Neutrophil (primary cell): ENCODE measurements around the gene SLC12A8.

Source experiments
- H3K27ac ChIP-seq: fragments of 200-600 bp; sonication (generic); 2 replicates; pipeline ENCODE4 v1.5.1; 2016; ENCODE audit warnings: mild to moderate bottlenecking, moderate library complexity
- H3K27me3 ChIP-seq: fragments of 200-600 bp; sonication (generic); 2 replicates; pipeline ENCODE4 v1.6.0; 2016; ENCODE audit warnings: mild to moderate bottlenecking
- H3K36me3 ChIP-seq: fragments of 200-600 bp; sonication (generic); 2 replicates; pipeline ENCODE4 v1.5.1; 2017
- H3K4me1 ChIP-seq, 2 experiments: fragments of 200-600 bp in 1 of 2; sonication (generic) in 1 of 2; 1 replicate in 1 of 2; 2 replicates in 1 of 2; pipeline versions ENCODE4 v1.5.1 to v1.6.1; 2013 to 2016; ENCODE audit warnings: low read depth in 1 of 2, low read length in 1 of 2, mild to moderate bottlenecking in 1 of 2, moderate library complexity in 1 of 2; ENCODE audit not compliant: control insufficient read depth in 1 of 2, insufficient read depth in 1 of 2
- H3K4me3 ChIP-seq, 2 experiments: fragments of 200-600 bp in 1 of 2; sonication (generic) in 1 of 2; 1 replicate in 1 of 2; 2 replicates in 1 of 2; pipeline ENCODE4 v1.5.1; 2013 to 2016; ENCODE audit warnings: low read depth in 1 of 2, low read length in 1 of 2, mild to moderate bottlenecking in 1 of 2, moderate library complexity in 1 of 2
- H3K9me3 ChIP-seq: fragments of 200-600 bp; sonication (generic); 2 replicates; pipeline ENCODE4 v1.5.1; 2016
- CTCF ChIP-seq: fragments of 200-600 bp; sonication (generic); IDR thresholded peaks from 2 replicates; pipeline ENCODE4 v1.5.1; 2016; ENCODE audit warnings: antibody characterized with exemption

The SLC12A8 gene

DNA sequence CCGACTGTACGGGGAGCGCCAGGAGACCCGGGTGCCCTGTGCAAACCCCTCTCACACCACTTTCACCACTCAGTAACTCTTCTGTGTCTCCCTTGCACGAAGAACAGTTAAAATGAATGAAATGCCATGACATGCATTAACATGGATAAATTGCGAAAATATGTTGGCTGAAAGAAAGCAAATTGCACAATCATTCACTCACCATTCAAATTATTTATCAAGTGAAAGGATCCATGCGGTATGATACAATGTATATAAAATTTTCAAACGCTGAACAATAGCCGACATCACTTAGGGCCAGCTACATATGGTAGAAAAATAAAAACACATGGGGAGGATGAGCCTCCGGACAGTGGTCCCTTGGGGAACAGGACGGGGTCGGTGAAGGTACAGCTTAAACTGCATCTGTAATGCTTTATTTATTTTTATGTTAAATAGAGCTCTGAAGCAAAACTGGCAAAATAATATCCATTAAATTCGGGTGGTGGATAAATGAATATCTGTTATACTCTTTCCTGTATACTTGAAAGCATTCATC, 45.9 kb downstream of the SLC12A8 start:
- H3K4me1 ChIP-seq: peaks cover 16% of the 10 kb centered on the region in 2 experiments
- no peaks in the 10 kb centered on the region for H3K36me3 ChIP-seq
- no peak overlapping the region for H3K4me3 ChIP-seq
- no peaks in the 10 kb centered on the region for H3K27me3 ChIP-seq
- H3K27ac ChIP-seq: no peak overlapping the region
- no peak for TF ChIP-seq CTCF
- H3K9me3 ChIP-seq: no peaks in the 10 kb centered on the region

DNA sequence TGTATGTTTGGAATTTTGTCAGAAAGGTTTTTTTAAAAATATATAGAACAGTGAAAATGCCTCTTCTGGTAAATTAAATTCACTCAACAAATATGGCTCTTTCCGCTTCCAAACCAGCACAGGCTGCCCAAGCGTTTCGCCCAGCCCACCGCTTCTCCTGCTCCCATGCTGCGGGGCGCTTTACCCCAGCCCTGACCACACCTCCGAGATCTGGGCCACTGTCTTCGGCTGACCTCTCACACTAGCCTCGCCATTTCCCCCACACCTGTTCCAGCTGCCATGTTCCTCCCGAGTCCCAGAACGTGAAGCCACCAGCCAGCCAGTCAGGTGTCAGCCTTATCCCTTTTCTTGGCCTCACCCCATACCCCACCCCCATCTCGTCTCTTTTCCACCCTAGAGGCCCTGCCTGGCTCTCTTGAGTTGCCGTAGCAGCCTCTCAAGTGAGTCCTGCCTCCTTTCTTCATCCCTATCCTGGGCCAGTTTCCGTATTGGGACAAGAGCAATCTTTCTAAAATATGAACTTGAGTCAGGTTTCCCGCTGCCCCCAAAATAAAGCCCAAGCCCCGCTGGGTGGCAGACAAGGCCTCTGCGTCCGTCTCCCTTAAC, 46.5 kb downstream of the SLC12A8 start:
- Histone ChIP-seq H3K9me3 (no peaks in the 10 kb centered on the region), H3K27me3 (peaks cover 3% of the 10 kb centered on the region), H3K4me3 (no peak overlapping the region), H3K36me3 (no peaks in the 10 kb centered on the region), H3K4me1 (peaks cover 20 to 22% of the 10 kb centered on the region in 2 experiments), H3K27ac (no peak overlapping the region)
- TF ChIP-seq CTCF: no peak

DNA sequence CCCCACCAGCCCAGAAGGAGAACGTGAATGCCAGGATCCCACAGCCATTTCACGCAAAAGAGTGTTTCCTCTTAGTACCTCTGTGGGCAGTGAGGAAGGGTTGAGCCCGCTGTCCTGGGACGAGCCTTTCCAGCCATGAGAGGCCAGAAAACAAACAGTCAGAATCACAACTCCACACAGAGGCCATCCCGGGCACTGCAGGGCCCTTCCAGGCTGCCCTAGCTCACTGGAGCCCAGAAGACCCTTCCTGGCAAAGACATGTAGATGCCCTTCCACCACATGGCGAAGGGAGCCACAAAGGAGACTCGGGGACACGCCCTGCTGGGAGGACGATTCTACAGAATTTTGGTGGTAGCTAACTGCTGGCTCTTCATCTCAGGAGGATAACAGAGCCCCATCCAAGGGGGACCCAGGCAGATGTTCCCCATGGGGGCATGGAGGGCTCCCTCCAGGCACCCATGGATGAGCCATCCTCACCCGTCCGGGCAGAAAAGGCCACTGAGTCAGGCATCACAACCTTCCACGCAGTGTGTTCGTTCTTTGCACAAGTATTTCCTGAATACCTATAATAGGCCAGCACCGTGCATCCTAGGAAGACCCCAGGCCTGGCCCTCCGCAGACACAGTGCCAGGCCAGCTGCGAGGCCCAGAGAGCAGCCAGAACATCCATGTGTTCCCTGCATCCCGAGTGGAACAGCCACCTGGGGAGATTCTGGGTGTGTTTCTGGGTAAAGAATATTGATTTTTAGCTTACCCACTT, 47.2 kb downstream of the SLC12A8 start:
- no peak for TF ChIP-seq CTCF
- Histone ChIP-seq H3K4me1 (peaks cover 20 to 22% of the 10 kb centered on the region in 2 experiments), H3K27ac (no peak overlapping the region), H3K4me3 (no peak overlapping the region), H3K9me3 (no peaks in the 10 kb centered on the region), H3K36me3 (no peaks in the 10 kb centered on the region), H3K27me3 (peaks cover 5% of the 10 kb centered on the region)

GRCh38 chr3:125163739-125164601, 48.6 kb downstream of the SLC12A8 start:
- no peak overlapping the region for H3K4me3 ChIP-seq
- no peaks in the 10 kb centered on the region for H3K36me3 ChIP-seq
- H3K4me1 ChIP-seq: peaks cover 20 to 22% of the 10 kb centered on the region in 2 experiments
- no peaks in the 10 kb centered on the region for H3K9me3 ChIP-seq
- TF ChIP-seq CTCF: no peak
- no peak overlapping the region for H3K27ac ChIP-seq
- H3K27me3 ChIP-seq: peaks cover 5% of the 10 kb centered on the region

GRCh38 chr3:125161607-125162219, 50.8 kb downstream of the SLC12A8 start:
- H3K9me3 ChIP-seq: no peaks in the 10 kb centered on the region
- H3K27me3 ChIP-seq: peaks cover 5% of the 10 kb centered on the region
- no peaks in the 10 kb centered on the region for H3K36me3 ChIP-seq
- H3K4me1 ChIP-seq: peaks cover 20 to 22% of the 10 kb centered on the region in 2 experiments
- no peak overlapping the region for H3K4me3 ChIP-seq
- no peak for TF ChIP-seq CTCF
- H3K27ac ChIP-seq: no peak overlapping the region
